ENCODE data around the gene MYF5.

Gene MYF5

GRCh38 chr12:80716696-80717469 is at the start of gene MYF5:
TSS of gene MYF5 (plus strand) at chr12:80716912. CDS start at chr12:80717064, 152 bp downstream.
- DNase-seq (ENCODE audit: low read depth): no peak

GRCh38 chr12:80670214-80670613 is 46.5 kb upstream of the MYF5 start:
- no peak for DNase-seq (ENCODE audit: low read depth)

- peak; percentile 61 for DNase-seq (ENCODE audit: low read depth)
These were observed 40.6 kb upstream of the MYF5 start for GRCh38 chr12:80676042-80676636.

- DNase-seq (ENCODE audit: low read depth): no peak
These were observed 39.9 kb upstream of the MYF5 start for GRCh38 chr12:80676856-80677255.

GRCh38 chr12:80677994-80678393 is 38.7 kb upstream of the MYF5 start:
- no peak for DNase-seq (ENCODE audit: low read depth)

- no peak for DNase-seq (ENCODE audit: low read depth)
These were observed 37.2 kb upstream of the MYF5 start for GRCh38 chr12:80679346-80680131.

GRCh38 chr12:80681287-80681686 is 35.4 kb upstream of the MYF5 start:
- DNase-seq (ENCODE audit: low read depth): no peak

- no peak for DNase-seq (ENCODE audit: low read depth)
These were observed 34.9 kb upstream of the MYF5 start for GRCh38 chr12:80681786-80682185.

- no peak for DNase-seq (ENCODE audit: low read depth)
These were observed 32.6 kb upstream of the MYF5 start for GRCh38 chr12:80684077-80684495.

GRCh38 chr12:80690090-80690489 is 26.6 kb upstream of the MYF5 start:
- no peak for DNase-seq (ENCODE audit: low read depth)

- DNase-seq (ENCODE audit: low read depth): no peak
These were observed 26.2 kb upstream of the MYF5 start for GRCh38 chr12:80690513-80690912.

GRCh38 chr12:80692114-80692513 is 24.6 kb upstream of the MYF5 start:
- no peak for DNase-seq (ENCODE audit: low read depth)

- DNase-seq (ENCODE audit: low read depth): no peak
These were observed 19.3 kb upstream of the MYF5 start for GRCh38 chr12:80697270-80697887.

GRCh38 chr12:80698256-80698655 is 18.5 kb upstream of the MYF5 start:
- no peak for DNase-seq (ENCODE audit: low read depth)

- no peak for DNase-seq (ENCODE audit: low read depth)
These were observed 17.7 kb upstream of the MYF5 start for GRCh38 chr12:80698847-80699542.

- no peak for DNase-seq (ENCODE audit: low read depth)
These were observed 16.4 kb upstream of the MYF5 start for GRCh38 chr12:80700327-80700726.

GRCh38 chr12:80701388-80701787 is 15.3 kb upstream of the MYF5 start:
- DNase-seq (ENCODE audit: low read depth): no peak

GRCh38 chr12:80702889-80703805 is 13.6 kb upstream of the MYF5 start:
- DNase-seq (ENCODE audit: low read depth): peak; percentile 88

GRCh38 chr12:80704420-80704819 is 12.3 kb upstream of the MYF5 start:
- DNase-seq (ENCODE audit: low read depth): no peak

GRCh38 chr12:80707126-80707829 is 9.4 kb upstream of the MYF5 start, which contains the start of gene MYF6:
TSS of gene MYF6 (plus strand) at chr12:80707634. CDS start at chr12:80707720, 86 bp downstream.
- no peak for DNase-seq (ENCODE audit: low read depth)

Measured in iris pigment epithelial cell (primary cell).